Type B pancreatic cell (in vitro differentiated cells): ENCODE data around the gene MRNIP. TPM values are rescaled to one million over a fixed set of nuclear protein-coding genes. Genes with fewer than 3 reads are reported as not detected.

ENCODE experiments used
- DNase-seq: peaks from one replicate; pipeline ENCODE4 v3.0.0; 2021; ENCODE audit warnings: mixed read lengths; ENCODE audit not compliant: unreplicated experiment; ENCODE audit errors: extremely low spot score
- H3K27ac Mint-ChIP-seq: 2 replicates; pipeline ENCODE4 v1.8.0; 2021; ENCODE audit warnings: mild to moderate bottlenecking, mixed read lengths
- H3K27me3 Mint-ChIP-seq: 2 replicates; pipeline ENCODE4 v1.8.0; 2021; ENCODE audit warnings: mixed read lengths
- H3K36me3 Mint-ChIP-seq: 2 replicates; pipeline ENCODE4 v1.8.0; 2021; ENCODE audit warnings: mixed read lengths
- H3K4me1 Mint-ChIP-seq: one replicate; pipeline ENCODE4 v1.8.0; 2021; ENCODE audit warnings: mixed read lengths; ENCODE audit not compliant: unreplicated experiment
- H3K4me3 Mint-ChIP-seq: 2 replicates; pipeline ENCODE4 v1.8.0; 2021; ENCODE audit warnings: mild to moderate bottlenecking, mixed read lengths
- H3K9me3 Mint-ChIP-seq: 2 replicates; pipeline ENCODE4 v1.8.0; 2021; ENCODE audit warnings: mixed read lengths
- CTCF ChIP-seq: fragments of 200-600 bp; sonication (generic); conservative IDR thresholded peaks from 2 replicates; pipeline ENCODE4 v1.5.0; 2021; ENCODE audit warnings: antibody characterized with exemption, mild to moderate bottlenecking
- total RNA-seq: library from RNA; stranded (reverse); gene quantifications from 2 replicates; pipeline ENCODE4 v1.2.1, GENCODE V29; 2021; ENCODE audit warnings: low replicate concordance

Gene MRNIP
- total RNA-seq, 1 donor from 2014 or later: 47.6 TPM

DNA sequence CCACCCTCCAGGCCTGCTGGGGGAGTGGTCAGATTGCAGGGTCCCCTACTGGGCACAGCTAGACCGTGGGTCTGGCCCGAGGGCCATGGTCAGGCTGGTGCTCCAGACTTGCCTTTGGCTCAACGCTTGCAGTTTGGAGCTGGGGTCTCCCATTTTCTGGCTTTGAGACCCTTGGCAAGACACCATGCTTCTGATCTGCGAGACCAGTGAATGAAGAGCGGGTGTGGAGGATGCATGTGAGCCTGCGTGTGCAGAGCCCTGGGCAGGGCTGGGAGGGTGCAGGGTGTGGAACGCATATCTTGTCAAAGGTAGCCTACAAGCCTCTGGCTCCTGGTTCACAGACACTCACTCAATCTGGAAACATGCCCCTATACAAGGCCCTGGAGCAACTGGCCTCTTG is 6.1 kb upstream of the MRNIP start:
- Mint-ChIP-seq H3K4me1 (peaks cover 9% of the 10 kb centered on the region), H3K27ac (no peak overlapping the region), H3K4me3 (no peak overlapping the region), H3K36me3 (peaks cover 11% of the 10 kb centered on the region), H3K9me3 (no peaks in the 10 kb centered on the region), H3K27me3 (no peaks in the 10 kb centered on the region)
- no peak for DNase-seq
- TF ChIP-seq CTCF: no peak

- H3K36me3 Mint-ChIP-seq: peaks cover 11% of the 10 kb centered on the region
- DNase-seq: no peak
- no peak for TF ChIP-seq CTCF
- no peak overlapping the region for H3K27ac Mint-ChIP-seq
- H3K4me3 Mint-ChIP-seq: no peak overlapping the region
- H3K4me1 Mint-ChIP-seq: peaks cover 9% of the 10 kb centered on the region
- no peaks in the 10 kb centered on the region for H3K27me3 Mint-ChIP-seq
- H3K9me3 Mint-ChIP-seq: no peaks in the 10 kb centered on the region
Measured at GRCh38 chr5:179863449-179864085, 5.0 kb upstream of the MRNIP start.

- peaks cover 14% of the 10 kb centered on the region for H3K36me3 Mint-ChIP-seq
- H3K27ac Mint-ChIP-seq: no peak overlapping the region
- TF ChIP-seq CTCF: no peak
- peaks cover 12% of the 10 kb centered on the region for H3K4me1 Mint-ChIP-seq
- no peaks in the 10 kb centered on the region for H3K9me3 Mint-ChIP-seq
- no peak overlapping the region for H3K4me3 Mint-ChIP-seq
- no peaks in the 10 kb centered on the region for H3K27me3 Mint-ChIP-seq
- no peak for DNase-seq
Measured at GRCh38 chr5:179862891-179863290, 4.3 kb upstream of the MRNIP start.

GRCh38 chr5:179862296-179862695 is 3.7 kb upstream of the MRNIP start:
- no peaks in the 10 kb centered on the region for H3K27me3 Mint-ChIP-seq
- peaks cover 14% of the 10 kb centered on the region for H3K36me3 Mint-ChIP-seq
- no peaks in the 10 kb centered on the region for H3K9me3 Mint-ChIP-seq
- no peak overlapping the region for H3K4me3 Mint-ChIP-seq
- H3K27ac Mint-ChIP-seq: no peak overlapping the region
- peaks cover 18% of the 10 kb centered on the region for H3K4me1 Mint-ChIP-seq
- no peak for TF ChIP-seq CTCF
- no peak for DNase-seq

DNA sequence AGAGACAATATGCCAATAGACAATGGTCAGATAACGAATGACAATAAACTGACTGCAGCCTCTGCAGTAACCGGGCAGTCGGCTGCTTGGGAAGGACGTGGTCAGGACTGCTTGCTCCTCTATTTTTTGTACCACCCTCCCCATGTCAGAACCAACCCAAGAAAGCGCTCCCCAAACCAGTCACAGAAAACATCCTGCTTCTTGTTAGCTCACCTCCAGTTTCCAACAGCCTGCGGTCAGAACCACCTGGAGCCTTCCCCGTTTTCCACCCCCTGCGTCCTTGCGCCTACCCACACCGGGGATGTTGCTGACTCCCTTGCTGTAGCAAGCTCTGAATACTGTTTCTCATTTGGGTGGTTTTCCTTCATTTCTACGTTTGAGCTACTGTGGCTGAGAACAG is 1.7 kb upstream of the MRNIP start:
- no peaks in the 10 kb centered on the region for H3K9me3 Mint-ChIP-seq
- no peaks in the 10 kb centered on the region for H3K27me3 Mint-ChIP-seq
- peaks cover 18% of the 10 kb centered on the region for H3K4me1 Mint-ChIP-seq
- peak overlapping the region; percentile 93 for H3K4me3 Mint-ChIP-seq
- peaks cover 14% of the 10 kb centered on the region for H3K36me3 Mint-ChIP-seq
- no peak for DNase-seq
- no peak for TF ChIP-seq CTCF
- peak overlapping the region; percentile 46 for H3K27ac Mint-ChIP-seq

GRCh38 chr5:179858241-179858585 is 404 bp downstream of the MRNIP start:
- peaks cover 18% of the 10 kb centered on the region for H3K4me1 Mint-ChIP-seq
- H3K27ac Mint-ChIP-seq: peak overlapping the region; percentile 93
- no peaks in the 10 kb centered on the region for H3K9me3 Mint-ChIP-seq
- H3K27me3 Mint-ChIP-seq: no peaks in the 10 kb centered on the region
- H3K36me3 Mint-ChIP-seq: peaks cover 10% of the 10 kb centered on the region
- TF ChIP-seq CTCF: no peak
- H3K4me3 Mint-ChIP-seq: peak overlapping the region; percentile 93
- no peak for DNase-seq
